BJ (cell line): ENCODE measurements around the gene LYST. TPM values are rescaled to one million over a fixed set of nuclear protein-coding genes. Genes with fewer than 3 reads are reported as not detected.

ENCODE experiments used
- CTCF ChIA-PET: fragments of 350-600 bp; formaldehyde crosslinking; extraction: SDS; loops from one replicate; lab custom pipeline; 2021; ENCODE audit warnings: antibody characterized with exemption, inconsistent platforms; lab: Yijun Ruan, JAX
- POLR2A ChIA-PET: fragments of 300-600 bp; sonication (Branson Sonifier 250); formaldehyde crosslinking; extraction: SDS; loops from one replicate; lab custom pipeline; 2021; ENCODE audit warnings: antibody characterized with exemption; lab: Charles Lee
- DNase-seq: peaks from one replicate; pipeline ENCODE4 v3.0.0-alpha.2; 2011; ENCODE audit warnings: low read depth
- H3K27me3 ChIP-seq: 2 replicates; pipeline ENCODE4 v1.6.0; 2011; ENCODE audit warnings: low read length; ENCODE audit not compliant: control insufficient read depth, insufficient read depth
- H3K36me3 ChIP-seq: 2 replicates; pipeline ENCODE4 v1.5.1; 2011; ENCODE audit warnings: low read length; ENCODE audit not compliant: control insufficient read depth, insufficient read depth
- H3K4me3 ChIP-seq: 2 replicates; pipeline ENCODE4 v1.5.1; 2011; ENCODE audit warnings: low read depth, mild to moderate bottlenecking, control low read depth, low read length
- CTCF ChIP-seq: IDR thresholded peaks from 2 replicates; pipeline ENCODE4 v1.5.1; 2011; ENCODE audit warnings: low read depth, mild to moderate bottlenecking, control low read depth, inconsistent platforms, low read length, moderate library complexity; ENCODE audit not compliant: insufficient read depth
- polyA plus RNA-seq: library from polyadenylated mRNA; depleted of rRNA; stranded (reverse); fragments of >200 nt; gene quantifications from 2 replicates; pipeline ENCODE4 v1.2.3, GENCODE V29; 2011

LYST gene
- polyA plus RNA-seq, 1 experiment, result 7.2 TPM

GRCh38 chr1:235646463-235646862, 220.2 kb downstream of the LYST start:
- Histone ChIP-seq H3K4me3 (no peak overlapping the region), H3K27me3 (peaks cover 14% of the 10 kb centered on the region), H3K36me3 (no peaks in the 10 kb centered on the region)
- TF ChIP-seq CTCF, result no peak
- no peak for DNase-seq
- ChIA-PET CTCF (no interaction called here), POLR2A (no interaction called here)

- CTCF ChIA-PET, result no interaction called here
- Histone ChIP-seq H3K27me3 (peaks cover 9% of the 10 kb centered on the region), H3K4me3 (no peak overlapping the region), H3K36me3 (no peaks in the 10 kb centered on the region)
- TF ChIP-seq CTCF, result no peak
- DNase-seq, result no peak
- POLR2A ChIA-PET, result no interaction called here
Measured at GRCh38 chr1:235644693-235645305, 221.9 kb downstream of the LYST start.

- H3K4me3 ChIP-seq, result no peak overlapping the region
- no peak for TF ChIP-seq CTCF
- no peak for DNase-seq
- ChIA-PET POLR2A (no interaction called here), CTCF (no interaction called here)
- H3K27me3 ChIP-seq, result peaks cover 10% of the 10 kb centered on the region
- no peaks in the 10 kb centered on the region for H3K36me3 ChIP-seq
Measured at GRCh38 chr1:235643837-235644692, 222.6 kb downstream of the LYST start.

- no peak for TF ChIP-seq CTCF
- POLR2A ChIA-PET, result no interaction called here
Measured at GRCh38 chr1:235642943-235643371, 223.7 kb downstream of the LYST start.

More at GRCh38 chr1:235642943-235643371, 223.7 kb downstream of the LYST start:
- DNase-seq, result no peak
- Histone ChIP-seq H3K27me3 (peaks cover 6% of the 10 kb centered on the region), H3K36me3 (no peaks in the 10 kb centered on the region), H3K4me3 (no peak overlapping the region)
- CTCF ChIA-PET, result no interaction called here
